ENCODE data around the gene TMEM18.

The TMEM18 gene

DNA sequence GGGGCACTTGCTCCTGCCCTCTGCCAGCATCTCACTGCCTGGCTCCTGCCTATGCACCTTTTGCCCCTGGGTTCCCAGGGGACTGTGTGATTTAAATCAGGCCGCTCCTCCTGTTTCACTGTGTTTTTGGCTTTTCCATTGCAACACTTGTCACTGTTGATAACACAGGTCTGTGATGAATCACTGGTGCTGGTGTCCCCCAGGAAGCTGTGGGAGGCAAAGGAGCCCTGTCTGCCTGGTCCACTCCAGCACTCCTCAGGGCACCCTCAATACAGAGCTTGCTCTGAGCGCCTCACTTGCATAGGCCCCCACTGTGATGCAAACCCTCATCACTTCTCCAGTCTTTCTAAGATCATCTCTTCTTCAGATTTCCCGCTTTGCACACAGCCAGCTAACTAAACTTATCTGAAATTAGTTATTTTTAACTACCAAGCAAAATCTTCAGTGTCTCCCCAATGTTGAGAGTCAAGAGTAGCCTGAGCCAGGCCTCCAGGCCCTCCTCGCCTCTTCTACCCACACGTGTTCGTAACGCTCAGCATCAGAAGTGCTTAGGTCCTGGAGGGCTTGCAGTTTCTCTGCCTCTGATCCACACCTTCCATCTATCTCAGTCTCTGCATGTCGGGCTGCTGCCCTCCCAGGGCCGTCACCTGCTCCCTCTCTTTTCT lies 2.8 kb downstream of the TMEM18 start:
- CTCF ChIA-PET: no interaction called here
- TF ChIP-seq PKNOX1 (IDR thresholded peaks at IDR 0.05) (no peak), L3MBTL2 (conservative IDR thresholded peaks at IDR 0.05) (no peak), SP1 (IDR thresholded peaks at IDR 0.05) (no peak), BHLHE40 (IDR thresholded peaks at IDR 0.05; ENCODE audit: borderline replicate concordance) (no peak), HDGF (IDR thresholded peaks at IDR 0.05; ENCODE audit: borderline replicate concordance) (no peak), NFRKB (IDR thresholded peaks at IDR 0.05) (no peak), LEF1 (IDR thresholded peaks at IDR 0.05; ENCODE audit: borderline replicate concordance) (no peak), FOXA1 (IDR thresholded peaks at IDR 0.05) (no peak), FOXM1 (IDR thresholded peaks at IDR 0.05; ENCODE audit: borderline replicate concordance) (no peak), TARDBP (IDR thresholded peaks at IDR 0.05) (no peak), FOXK2 (IDR thresholded peaks at IDR 0.05) (no peak), ZNF384 (IDR thresholded peaks at IDR 0.05) (no peak), ARNT (IDR thresholded peaks at IDR 0.05) (no peak), SUZ12 (IDR thresholded peaks at IDR 0.05) (no peak), ELF4 (IDR thresholded peaks at IDR 0.05) (no peak)
- no peak for DNase-seq (ENCODE audit: extremely low spot score)
- POLR2A ChIA-PET: no interaction called here

- ChIA-PET POLR2A (no interaction called here), CTCF (no interaction called here)
- TF ChIP-seq SUZ12 (IDR thresholded peaks at IDR 0.05) (no peak), NFRKB (IDR thresholded peaks at IDR 0.05) (no peak), FOXK2 (IDR thresholded peaks at IDR 0.05) (no peak), FOXA1 (IDR thresholded peaks at IDR 0.05) (no peak), SP1 (IDR thresholded peaks at IDR 0.05) (no peak), TARDBP (IDR thresholded peaks at IDR 0.05) (no peak)
- DNase-seq (ENCODE audit: extremely low spot score): no peak
These were observed 3.4 kb downstream of the TMEM18 start for GRCh38 chr2:673615-674320.

GRCh38 chr2:673016-673415 lies 4.2 kb downstream of the TMEM18 start:
- CTCF ChIA-PET: no interaction called here
- POLR2A ChIA-PET: no interaction called here
- DNase-seq (ENCODE audit: extremely low spot score): no peak
- no peak for TF ChIP-seq PKNOX1 (IDR thresholded peaks at IDR 0.05)
- TF ChIP-seq TARDBP (IDR thresholded peaks at IDR 0.05): no peak
- TF ChIP-seq HDGF (IDR thresholded peaks at IDR 0.05; ENCODE audit: borderline replicate concordance): no peak
- TF ChIP-seq BHLHE40 (IDR thresholded peaks at IDR 0.05; ENCODE audit: borderline replicate concordance): no peak
- TF ChIP-seq L3MBTL2 (conservative IDR thresholded peaks at IDR 0.05): no peak
- TF ChIP-seq FOXM1 (IDR thresholded peaks at IDR 0.05; ENCODE audit: borderline replicate concordance): no peak
- TF ChIP-seq ZNF384 (IDR thresholded peaks at IDR 0.05): no peak
- no peak for TF ChIP-seq CTBP1 (IDR thresholded peaks at IDR 0.05; ENCODE audit: borderline replicate concordance)
- no peak for TF ChIP-seq SP1 (IDR thresholded peaks at IDR 0.05)
- TF ChIP-seq ELF4 (IDR thresholded peaks at IDR 0.05): no peak
- no peak for TF ChIP-seq SUZ12 (IDR thresholded peaks at IDR 0.05)
- TF ChIP-seq ARNT (IDR thresholded peaks at IDR 0.05): no peak

DNA sequence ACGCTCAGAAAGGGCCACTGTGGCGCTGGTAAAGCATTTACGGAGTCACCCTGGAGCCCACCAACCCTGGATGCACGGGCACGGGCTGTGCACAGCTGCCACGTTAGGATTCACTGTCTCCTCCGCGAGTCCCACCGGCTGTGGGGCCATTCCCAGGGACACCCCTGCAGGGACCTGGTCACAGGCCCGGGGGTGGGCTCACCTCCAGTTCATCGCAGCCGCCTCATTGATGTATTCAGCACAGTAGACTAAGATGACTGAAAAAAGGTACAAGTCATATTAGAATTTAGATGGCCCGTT lies 4.7 kb downstream of the TMEM18 start:
- ChIA-PET CTCF (no interaction called here), POLR2A (no interaction called here)
- TF ChIP-seq LEF1 (IDR thresholded peaks at IDR 0.05; ENCODE audit: borderline replicate concordance): no peak
- no peak for TF ChIP-seq SUZ12 (IDR thresholded peaks at IDR 0.05)
- TF ChIP-seq HDGF (IDR thresholded peaks at IDR 0.05; ENCODE audit: borderline replicate concordance): no peak
- no peak for TF ChIP-seq ARNT (IDR thresholded peaks at IDR 0.05)
- no peak for TF ChIP-seq FOXA1 (IDR thresholded peaks at IDR 0.05)
- no peak for TF ChIP-seq FOXM1 (IDR thresholded peaks at IDR 0.05; ENCODE audit: borderline replicate concordance)
- TF ChIP-seq ELF4 (IDR thresholded peaks at IDR 0.05): no peak
- no peak for TF ChIP-seq BHLHE40 (IDR thresholded peaks at IDR 0.05; ENCODE audit: borderline replicate concordance)
- TF ChIP-seq NFRKB (IDR thresholded peaks at IDR 0.05): no peak
- no peak for TF ChIP-seq ZNF384 (IDR thresholded peaks at IDR 0.05)
- TF ChIP-seq SP1 (IDR thresholded peaks at IDR 0.05): no peak
- TF ChIP-seq TARDBP (IDR thresholded peaks at IDR 0.05): no peak
- TF ChIP-seq FOXK2 (IDR thresholded peaks at IDR 0.05): no peak
- TF ChIP-seq PKNOX1 (IDR thresholded peaks at IDR 0.05): no peak
- no peak for TF ChIP-seq CTBP1 (IDR thresholded peaks at IDR 0.05; ENCODE audit: borderline replicate concordance)
- TF ChIP-seq L3MBTL2 (conservative IDR thresholded peaks at IDR 0.05): no peak
- DNase-seq (ENCODE audit: extremely low spot score): no peak

GRCh38 chr2:671787-672605 lies 5.2 kb downstream of the TMEM18 start:
- ChIA-PET POLR2A (no interaction called here), CTCF (no interaction called here)
- DNase-seq (ENCODE audit: extremely low spot score): no peak
- TF ChIP-seq SP1 (IDR thresholded peaks at IDR 0.05) (no peak), SUZ12 (IDR thresholded peaks at IDR 0.05) (no peak), PKNOX1 (IDR thresholded peaks at IDR 0.05) (no peak), CTBP1 (IDR thresholded peaks at IDR 0.05; ENCODE audit: borderline replicate concordance) (no peak), BHLHE40 (IDR thresholded peaks at IDR 0.05; ENCODE audit: borderline replicate concordance) (no peak), ELF4 (IDR thresholded peaks at IDR 0.05) (no peak), ZNF384 (IDR thresholded peaks at IDR 0.05) (no peak), FOXK2 (IDR thresholded peaks at IDR 0.05) (no peak), ARNT (IDR thresholded peaks at IDR 0.05) (no peak), NFRKB (IDR thresholded peaks at IDR 0.05) (no peak), FOXM1 (IDR thresholded peaks at IDR 0.05; ENCODE audit: borderline replicate concordance) (no peak), L3MBTL2 (conservative IDR thresholded peaks at IDR 0.05) (no peak), TARDBP (IDR thresholded peaks at IDR 0.05) (no peak), HDGF (IDR thresholded peaks at IDR 0.05; ENCODE audit: borderline replicate concordance) (no peak), LEF1 (IDR thresholded peaks at IDR 0.05; ENCODE audit: borderline replicate concordance) (no peak), FOXA1 (IDR thresholded peaks at IDR 0.05) (no peak)
